NCI-H2196 (cell line): ENCODE results near the gene MRPL55.

Experiments used
- DNase-seq: peaks from one replicate; lab custom pipeline; 2025; ENCODE audit not compliant: unreplicated experiment; lab: John Stamatoyannopoulos, UW

The MRPL55 gene

GRCh38 chr1:228109073-228109961, at the start of gene MRPL55:
TSS of gene MRPL55 (minus strand) at chr1:228109299. CDS start at chr1:228108260, 1,039 bp downstream.
- peak; percentile 97 for DNase-seq

DNA sequence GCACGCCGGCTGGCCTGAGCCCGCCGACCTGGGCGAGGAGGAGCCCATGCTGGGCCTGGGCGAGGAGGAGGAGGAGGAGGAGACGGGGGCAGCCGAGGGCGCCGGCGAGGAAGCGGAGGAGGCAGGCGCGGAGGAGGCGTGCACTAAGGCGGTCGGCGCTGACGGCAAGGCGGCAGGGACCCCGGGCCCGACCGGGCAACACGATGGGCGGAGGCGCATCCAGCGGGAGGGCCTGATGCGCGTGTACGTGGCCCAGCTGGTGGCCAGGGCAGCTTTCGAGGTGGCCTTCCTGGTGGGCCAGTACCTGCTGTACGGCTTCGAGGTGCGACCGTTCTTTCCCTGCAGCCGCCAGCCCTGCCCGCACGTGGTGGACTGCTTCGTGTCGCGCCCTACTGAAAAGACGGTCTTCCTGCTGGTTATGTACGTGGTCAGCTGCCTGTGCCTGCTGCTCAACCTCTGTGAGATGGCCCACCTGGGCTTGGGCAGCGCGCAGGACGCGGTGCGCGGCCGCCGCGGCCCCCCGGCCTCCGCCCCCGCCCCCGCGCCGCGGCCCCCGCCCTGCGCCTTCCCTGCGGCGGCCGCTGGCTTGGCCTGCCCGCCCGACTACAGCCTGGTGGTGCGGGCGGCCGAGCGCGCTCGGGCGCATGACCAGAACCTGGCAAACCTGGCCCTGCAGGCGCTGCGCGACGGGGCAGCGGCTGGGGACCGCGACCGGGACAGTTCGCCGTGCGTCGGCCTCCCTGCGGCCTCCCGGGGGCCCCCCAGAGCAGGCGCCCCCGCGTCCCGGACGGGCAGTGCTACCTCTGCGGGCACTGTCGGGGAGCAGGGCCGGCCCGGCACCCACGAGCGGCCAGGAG, 49.3 kb upstream of the MRPL55 start:
- DNase-seq: no peak

- DNase-seq: no peak
These were observed 48.6 kb upstream of the MRPL55 start for GRCh38 chr1:228157729-228158126.

DNA sequence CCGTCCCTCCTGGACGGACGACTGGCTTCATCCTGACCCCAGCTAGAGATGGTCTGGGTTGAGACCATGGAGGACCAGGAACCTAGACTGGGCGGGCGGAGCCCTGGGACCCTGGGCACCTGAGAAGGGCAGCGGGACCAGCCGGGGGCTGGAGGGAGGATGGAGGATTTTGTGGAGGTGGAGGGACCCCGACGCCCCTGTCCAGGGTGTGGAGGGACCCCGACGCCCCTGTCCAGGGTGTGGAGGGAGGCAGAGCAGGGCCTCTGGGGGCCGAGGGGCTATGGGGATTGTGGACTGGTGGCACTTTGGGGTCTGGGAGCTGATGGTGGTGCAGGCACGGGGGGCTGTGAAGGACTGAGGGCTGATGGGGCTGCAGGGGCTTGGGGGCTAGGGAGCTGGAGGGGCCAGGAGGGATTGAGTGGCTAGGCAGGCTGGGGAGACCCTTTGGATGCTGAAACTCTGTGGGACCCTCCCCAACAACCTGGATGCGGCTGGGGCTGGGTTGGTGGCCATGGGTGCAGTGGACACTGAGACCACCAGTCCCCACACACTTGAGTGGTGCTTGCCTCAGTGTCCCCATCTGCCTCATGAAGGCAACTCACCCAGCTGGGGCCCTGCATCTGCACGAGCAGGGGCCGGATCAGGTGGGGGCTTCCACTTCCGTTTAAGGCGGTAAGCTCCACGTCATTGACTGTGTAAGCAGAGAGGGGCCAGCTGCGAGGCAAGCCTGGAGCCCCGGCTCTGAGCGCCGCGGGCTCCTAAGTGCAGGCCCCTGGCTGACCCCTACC, 48.0 kb upstream of the MRPL55 start:
- DNase-seq: no peak

GRCh38 chr1:228156515-228156881, 47.4 kb upstream of the MRPL55 start:
- no peak for DNase-seq

GRCh38 chr1:228155596-228156514, 46.8 kb upstream of the MRPL55 start:
- no peak for DNase-seq

GRCh38 chr1:228154670-228155571, 45.8 kb upstream of the MRPL55 start:
- no peak for DNase-seq

DNA sequence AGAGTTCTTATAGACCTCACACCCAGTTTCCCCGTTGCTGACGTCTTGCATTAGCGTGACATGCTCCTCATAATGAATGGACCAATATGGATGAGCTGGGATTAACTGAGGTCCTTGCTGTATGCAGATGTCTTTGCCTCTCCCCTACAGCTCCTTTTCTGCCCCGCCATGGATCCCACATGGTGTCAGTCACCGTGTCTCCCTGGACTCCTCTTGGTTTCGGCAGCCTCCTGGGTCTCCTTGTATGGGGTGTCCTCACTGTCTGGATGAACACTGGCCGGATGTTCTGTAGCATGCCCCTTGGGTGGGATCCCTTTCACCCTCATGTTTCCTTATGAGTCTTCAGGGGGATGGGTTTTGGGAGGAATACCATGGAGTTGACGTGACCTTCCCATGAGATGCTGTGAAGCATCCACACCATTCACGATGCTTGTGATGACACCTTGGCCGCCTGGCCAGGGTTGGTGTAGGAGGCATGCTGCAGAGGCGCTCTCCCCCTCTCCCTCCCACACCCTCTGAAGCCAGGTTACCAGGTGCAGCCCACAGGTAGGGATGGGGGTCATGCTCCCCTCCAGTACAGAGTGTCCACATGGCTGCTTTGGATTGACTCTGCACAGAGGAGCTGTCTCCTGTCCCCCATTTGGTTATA, 45.0 kb upstream of the MRPL55 start:
- no peak for DNase-seq

GRCh38 chr1:228152918-228153258, 43.8 kb upstream of the MRPL55 start:
- DNase-seq: no peak

DNA sequence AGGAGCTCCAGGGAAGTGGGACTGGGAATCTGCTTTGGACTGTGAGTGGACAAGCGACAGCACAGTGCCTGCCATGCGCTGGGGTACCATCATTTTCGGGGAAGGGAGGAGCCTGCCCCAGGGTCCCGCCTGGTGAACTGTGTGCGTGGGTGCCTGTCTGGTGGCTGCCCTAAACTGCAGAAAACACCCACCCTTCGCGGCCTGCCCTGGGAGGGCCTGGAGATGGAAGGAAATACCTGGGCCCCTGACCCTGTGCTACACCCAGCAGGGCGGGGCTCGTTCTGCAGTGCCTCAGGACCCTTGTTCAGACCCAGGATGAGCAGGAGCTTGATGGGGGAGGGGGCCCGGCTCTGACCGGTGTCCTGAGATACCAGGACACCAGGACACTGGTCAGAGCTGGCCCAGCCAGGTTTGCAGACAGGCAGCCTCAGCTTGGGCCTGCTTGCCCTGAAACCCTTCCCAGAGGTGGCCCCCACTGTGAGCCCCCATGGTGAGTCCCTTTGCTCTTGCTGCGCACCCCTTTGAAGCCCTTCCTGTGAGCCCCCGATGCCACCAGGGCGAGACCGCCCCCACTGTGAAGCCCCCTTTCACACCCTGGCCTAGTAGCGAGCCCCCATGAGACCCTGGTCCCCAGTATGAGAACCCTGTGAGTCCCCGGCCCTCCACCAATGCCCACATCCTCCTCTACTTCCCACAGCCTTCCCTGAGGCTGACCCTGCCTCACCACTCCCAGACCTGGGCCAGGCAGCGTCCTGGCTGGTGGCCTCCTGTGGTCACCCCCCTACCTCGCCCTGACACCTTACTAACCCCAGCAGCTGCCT, 43.2 kb upstream of the MRPL55 start:
- DNase-seq: no peak

DNA sequence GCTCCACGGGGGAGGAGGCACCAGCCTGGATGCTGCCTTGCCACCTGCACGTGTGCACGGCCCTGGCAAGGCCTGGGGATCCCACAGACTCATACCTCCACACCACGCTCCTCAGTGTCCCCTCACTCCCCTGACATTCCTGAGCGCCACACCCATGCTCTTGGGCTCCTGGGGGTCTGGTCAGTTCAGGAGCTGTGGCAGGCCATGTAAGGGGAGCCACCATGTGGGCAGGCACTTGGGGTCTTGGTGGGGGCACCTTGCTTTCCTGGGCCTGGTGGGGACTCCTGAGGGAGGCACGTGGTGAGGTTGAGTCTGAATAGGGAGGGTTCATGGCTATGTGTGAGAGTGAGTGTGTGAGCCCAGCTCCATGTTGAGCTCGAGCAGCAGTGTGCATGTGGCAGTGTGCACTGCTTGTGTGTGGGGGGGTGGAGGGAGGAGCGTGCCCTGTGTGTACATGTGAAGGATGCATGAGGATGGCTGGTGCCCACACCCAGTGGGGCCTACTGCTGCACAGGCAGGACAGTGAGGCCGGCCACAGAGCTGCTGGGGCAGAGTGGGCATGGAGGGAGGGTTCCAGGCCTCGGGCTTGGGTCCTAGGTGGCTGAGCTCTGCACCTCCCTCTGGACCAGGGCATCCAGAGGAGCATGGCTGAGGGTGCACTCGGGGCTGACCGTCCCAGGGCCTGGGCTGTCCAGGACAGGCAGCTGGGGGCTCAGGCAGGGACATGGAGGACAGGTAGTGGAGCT, 42.3 kb upstream of the MRPL55 start:
- no peak for DNase-seq

- no peak for DNase-seq
These were observed 41.5 kb upstream of the MRPL55 start for GRCh38 chr1:228150461-228151179.

GRCh38 chr1:228150120-228150460, 41.0 kb upstream of the MRPL55 start:
- DNase-seq: no peak

DNA sequence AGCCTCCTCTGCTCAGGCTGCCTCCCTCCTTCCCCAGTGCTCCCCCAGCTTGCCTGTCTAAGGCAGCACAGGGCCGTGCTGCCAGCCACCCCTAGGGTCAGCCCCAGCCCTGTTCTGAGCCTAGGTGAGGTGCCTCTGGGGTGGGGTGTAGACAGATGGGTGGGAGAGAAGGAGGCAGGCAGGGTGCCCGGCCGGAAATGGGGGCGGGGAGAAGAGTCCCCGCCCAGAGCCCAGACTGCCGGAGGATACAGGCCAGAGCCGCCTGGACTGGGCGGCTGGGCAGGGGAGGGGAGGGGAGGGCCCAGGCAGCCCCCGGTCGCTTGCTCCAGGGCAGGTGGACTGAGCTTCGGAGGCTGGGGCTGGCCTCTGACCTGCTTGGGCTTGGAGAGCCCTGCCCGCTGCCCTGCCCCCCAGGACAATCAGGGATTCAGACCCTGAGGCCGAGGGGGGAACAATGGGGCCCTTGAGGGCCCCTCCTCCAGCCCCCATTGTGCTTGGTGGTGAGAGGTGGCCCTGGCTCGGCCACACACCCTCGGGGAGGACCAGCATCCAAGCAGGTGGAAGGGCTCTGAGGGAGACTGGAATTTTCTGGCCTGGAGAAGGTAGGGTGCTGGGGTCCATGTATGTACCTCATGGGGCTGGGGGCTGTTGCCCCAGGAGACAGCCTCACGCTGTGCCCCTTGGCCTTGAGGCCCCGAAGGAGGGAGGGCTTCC, 40.5 kb upstream of the MRPL55 start, which contains the start of gene GJC2:
Gene GJC2, plus strand, starts transcription at position 525 of the 714 bp plus-strand sequence. CDS start 7,829 bp downstream, outside the sequence.
- no peak for DNase-seq

DNA sequence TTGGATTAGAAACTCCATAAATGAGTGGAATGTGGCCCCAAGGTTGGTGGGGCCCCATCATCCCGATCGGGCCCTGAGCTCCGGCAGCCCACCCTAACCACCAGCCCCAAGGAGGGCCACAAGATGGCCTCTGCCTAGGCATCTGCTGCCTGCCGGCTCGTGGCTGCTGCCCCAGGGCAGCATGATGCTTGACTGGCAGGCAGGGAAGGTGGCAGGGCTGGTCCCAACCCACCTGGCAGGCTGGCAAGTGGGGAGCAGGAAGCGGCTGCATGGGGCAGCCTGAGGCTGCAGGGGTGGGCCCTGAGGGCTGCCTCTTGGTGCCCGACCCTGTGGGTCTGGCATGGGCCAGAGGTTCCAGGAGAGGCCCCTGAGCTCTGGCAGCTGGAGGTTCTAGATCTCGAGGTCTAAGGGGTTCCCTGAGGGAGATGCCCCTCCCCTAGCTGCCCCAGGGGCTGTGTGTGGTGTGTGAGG, 39.9 kb upstream of the MRPL55 start:
- no peak for DNase-seq
